ENCODE results near the gene PPP2R1A. TPM values are rescaled to one million over a fixed set of nuclear protein-coding genes. Genes with fewer than 3 reads are reported as not detected.

The PPP2R1A gene
- total RNA-seq, 6 experiments from 2014 or later = 326 to 383 (median 349) TPM

DNA sequence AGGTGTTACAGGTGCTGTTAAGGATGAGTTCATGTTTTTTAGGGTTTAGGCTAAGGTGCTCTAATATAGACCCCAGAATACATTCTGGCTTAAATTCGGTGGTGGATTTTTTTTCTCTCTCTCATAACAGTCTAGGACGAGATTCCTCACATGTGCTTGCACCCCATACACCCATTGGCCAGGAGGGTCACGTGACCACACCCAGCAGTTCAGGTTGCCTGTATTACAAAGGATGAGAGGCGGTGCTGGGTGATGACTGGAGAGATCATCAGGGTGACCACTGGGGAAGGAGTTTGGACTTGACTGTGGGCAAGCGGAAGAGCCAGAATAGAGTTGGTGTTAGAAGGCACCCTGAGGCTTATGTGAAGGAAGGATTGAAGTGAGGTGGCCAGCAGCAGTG lies 27.7 kb downstream of the PPP2R1A start:
- H3K9me3 Mint-ChIP-seq = 0 out of 2 replicates have a peak, but pooled peaks cover 3% of the 10 kb centered on the region
- peaks cover 24% of the 10 kb centered on the region for H3K4me1 Mint-ChIP-seq (ENCODE audit: low read depth)
- peaks cover 83% of the 10 kb centered on the region for H3K36me3 Mint-ChIP-seq (ENCODE audit: low read depth)
- TF ChIP-seq, protein P1, sequence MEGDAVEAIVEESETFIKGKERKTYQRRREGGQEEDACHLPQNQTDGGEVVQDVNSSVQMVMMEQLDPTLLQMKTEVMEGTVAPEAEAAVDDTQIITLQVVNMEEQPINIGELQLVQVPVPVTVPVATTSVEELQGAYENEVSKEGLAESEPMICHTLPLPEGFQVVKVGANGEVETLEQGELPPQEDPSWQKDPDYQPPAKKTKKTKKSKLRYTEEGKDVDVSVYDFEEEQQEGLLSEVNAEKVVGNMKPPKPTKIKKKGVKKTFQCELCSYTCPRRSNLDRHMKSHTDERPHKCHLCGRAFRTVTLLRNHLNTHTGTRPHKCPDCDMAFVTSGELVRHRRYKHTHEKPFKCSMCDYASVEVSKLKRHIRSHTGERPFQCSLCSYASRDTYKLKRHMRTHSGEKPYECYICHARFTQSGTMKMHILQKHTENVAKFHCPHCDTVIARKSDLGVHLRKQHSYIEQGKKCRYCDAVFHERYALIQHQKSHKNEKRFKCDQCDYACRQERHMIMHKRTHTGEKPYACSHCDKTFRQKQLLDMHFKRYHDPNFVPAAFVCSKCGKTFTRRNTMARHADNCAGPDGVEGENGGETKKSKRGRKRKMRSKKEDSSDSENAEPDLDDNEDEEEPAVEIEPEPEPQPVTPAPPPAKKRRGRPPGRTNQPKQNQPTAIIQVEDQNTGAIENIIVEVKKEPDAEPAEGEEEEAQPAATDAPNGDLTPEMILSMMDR (IDR thresholded peaks at IDR 0.05) = no peak
- H3K27me3 Mint-ChIP-seq (ENCODE audit: insufficient read depth) = peaks cover 5% of the 10 kb centered on the region
- H3K27ac Mint-ChIP-seq = no peak overlapping the region; the same call in 1 of the 2 replicates
- no peak overlapping the region for H3K4me3 Mint-ChIP-seq
- DNase-seq = no peak

DNA sequence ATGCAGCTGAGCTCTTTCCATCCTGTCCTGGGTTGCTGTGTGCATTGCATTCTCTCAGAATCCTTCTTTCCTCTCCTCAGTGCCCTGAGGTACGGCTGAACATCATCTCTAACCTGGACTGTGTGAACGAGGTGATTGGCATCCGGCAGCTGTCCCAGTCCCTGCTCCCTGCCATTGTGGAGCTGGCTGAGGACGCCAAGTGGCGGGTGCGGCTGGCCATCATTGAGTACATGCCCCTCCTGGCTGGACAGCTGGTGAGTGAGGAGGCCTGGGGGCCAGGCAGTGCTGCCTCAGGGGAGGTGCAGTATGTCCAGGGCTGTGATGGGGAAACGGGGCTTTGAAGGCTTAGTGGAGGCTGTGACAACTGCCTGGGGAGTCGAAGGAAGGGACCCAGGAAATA lies 29.8 kb downstream of the PPP2R1A start:
- Mint-ChIP-seq H3K4me3 (no peak overlapping the region), H3K27ac (no peak overlapping the region), H3K27me3 (ENCODE audit: insufficient read depth) (peaks cover 3% of the 10 kb centered on the region), H3K36me3 (ENCODE audit: low read depth) (peaks cover 83% of the 10 kb centered on the region), H3K9me3 (no peaks in the 10 kb centered on the region), H3K4me1 (ENCODE audit: low read depth) (peaks cover 10% of the 10 kb centered on the region; the same call in 1 of the 2 replicates)
- no peak for DNase-seq
- TF ChIP-seq, protein P1 (IDR thresholded peaks at IDR 0.05) = no peak

- no peaks in the 10 kb centered on the region for H3K9me3 Mint-ChIP-seq
- H3K27ac Mint-ChIP-seq = no peak overlapping the region
- peaks cover 10% of the 10 kb centered on the region; the same call in 1 of the 2 replicates for H3K4me1 Mint-ChIP-seq (ENCODE audit: low read depth)
- peaks cover 87% of the 10 kb centered on the region for H3K36me3 Mint-ChIP-seq (ENCODE audit: low read depth)
- TF ChIP-seq, protein P1 (IDR thresholded peaks at IDR 0.05) = no peak
- DNase-seq = no peak
- H3K27me3 Mint-ChIP-seq (ENCODE audit: insufficient read depth) = peaks cover 3% of the 10 kb centered on the region
- H3K4me3 Mint-ChIP-seq = no peak overlapping the region
These were observed 31.2 kb downstream of the PPP2R1A start for GRCh38 chr19:52221031-52221430.

DNA sequence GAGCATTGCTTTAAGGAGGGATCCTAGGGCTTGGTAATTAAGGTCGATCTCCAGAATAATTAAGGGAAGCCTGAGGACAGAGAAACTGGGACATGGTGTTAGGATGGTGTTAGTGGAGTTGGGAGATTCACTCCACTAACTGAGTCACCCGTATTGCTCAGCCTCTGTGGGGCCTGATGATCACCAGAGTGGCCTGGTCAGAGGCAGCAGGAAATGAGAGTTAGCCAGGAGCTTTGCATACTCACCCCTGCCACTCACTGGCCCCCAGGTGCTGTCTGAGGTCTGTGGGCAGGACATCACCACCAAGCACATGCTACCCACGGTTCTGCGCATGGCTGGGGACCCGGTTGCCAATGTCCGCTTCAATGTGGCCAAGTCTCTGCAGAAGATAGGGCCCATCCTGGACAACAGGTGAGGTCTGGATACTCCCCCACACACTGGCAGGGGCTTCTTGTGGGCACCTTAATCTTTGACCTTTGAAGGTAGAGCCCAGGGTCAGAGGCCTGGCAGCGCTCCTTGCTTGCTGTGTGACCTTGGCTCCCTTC lies 32.1 kb downstream of the PPP2R1A start:
- Mint-ChIP-seq H3K4me3 (no peak overlapping the region), H3K27ac (peak overlapping the region; percentile 11; the same call in 1 of the 2 replicates), H3K27me3 (ENCODE audit: insufficient read depth) (peaks cover 3% of the 10 kb centered on the region), H3K4me1 (ENCODE audit: low read depth) (peaks cover 10% of the 10 kb centered on the region; the same call in 1 of the 2 replicates), H3K36me3 (ENCODE audit: low read depth) (peaks cover 90% of the 10 kb centered on the region), H3K9me3 (no peaks in the 10 kb centered on the region)
- TF ChIP-seq, protein P1 (IDR thresholded peaks at IDR 0.05) = no peak
- DNase-seq = no peak

GRCh38 chr19:52224211-52224610 lies 34.4 kb downstream of the PPP2R1A start:
- Mint-ChIP-seq H3K4me3 (no peak overlapping the region), H3K4me1 (ENCODE audit: low read depth) (peaks cover 10% of the 10 kb centered on the region; the same call in 1 of the 2 replicates), H3K27ac (no peak overlapping the region), H3K9me3 (no peaks in the 10 kb centered on the region), H3K27me3 (ENCODE audit: insufficient read depth) (peaks cover 3% of the 10 kb centered on the region), H3K36me3 (ENCODE audit: low read depth) (peaks cover 88% of the 10 kb centered on the region)
- TF ChIP-seq, protein P1 (IDR thresholded peaks at IDR 0.05) = no peak
- no peak for DNase-seq
